HG03571 (cell line): ENCODE data around the gene NTM.

ENCODE experiments used
- ATAC-seq: cut with Tn5 transposase; IDR thresholded peaks from one replicate; pipeline ENCODE4 v1.9.1; 2021; ENCODE audit not compliant: unreplicated experiment

NTM gene

DNA sequence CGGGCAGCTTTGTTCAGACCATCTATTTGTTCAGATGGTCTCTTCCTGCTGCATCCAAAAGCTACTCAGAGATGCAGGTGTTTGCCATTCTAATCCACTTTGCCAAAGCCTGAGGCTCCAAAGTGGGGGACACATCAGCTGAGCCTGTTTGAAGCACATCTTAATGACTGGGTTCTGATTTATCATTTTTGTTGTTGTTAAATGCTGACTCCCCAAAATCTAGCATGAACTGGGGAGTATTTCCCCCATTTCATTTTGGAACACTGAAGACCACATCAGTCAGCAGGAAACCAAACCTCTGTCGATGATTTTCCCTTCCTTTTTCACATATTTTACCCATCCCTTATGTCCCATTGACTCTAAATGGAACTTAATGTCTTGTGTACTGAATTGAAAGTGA, 262.6 kb downstream of the NTM start:
- ATAC-seq: no peak

DNA sequence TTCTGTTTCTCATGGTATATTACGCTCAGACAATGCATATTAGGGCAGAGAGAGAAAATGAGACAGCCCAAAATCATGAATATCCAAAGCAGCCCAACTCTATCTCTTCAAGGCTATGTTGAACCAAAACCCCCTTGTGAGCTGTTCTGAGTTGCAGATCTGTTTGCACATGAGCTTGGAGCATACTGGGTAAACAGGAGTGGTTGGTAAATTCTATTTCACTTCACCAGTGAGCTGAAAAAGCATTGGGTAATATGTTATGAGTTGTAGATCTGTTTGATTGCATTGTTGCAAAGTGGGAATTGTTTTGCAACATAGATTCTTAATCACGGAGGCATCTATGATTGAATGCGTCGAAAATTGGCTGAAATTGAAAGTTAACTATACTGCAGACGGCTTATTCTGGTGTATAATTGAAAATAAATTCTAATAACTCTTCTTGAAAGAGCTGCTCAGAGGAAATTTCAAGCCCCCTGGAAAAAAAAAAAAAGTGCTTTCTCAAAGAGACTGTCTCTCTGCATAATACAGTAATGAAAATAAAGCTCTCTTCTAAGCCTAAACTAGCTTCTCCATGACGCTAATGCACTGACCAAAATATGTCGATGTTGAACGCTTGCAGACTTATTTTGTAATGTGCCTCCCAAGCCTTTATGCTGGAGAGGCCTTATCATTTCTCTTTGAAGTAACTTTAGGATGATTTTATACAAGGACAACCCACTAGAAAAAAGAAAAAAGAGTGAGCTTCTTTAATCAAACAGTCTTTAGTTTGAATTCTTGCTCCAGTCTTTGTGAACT, 263.7 kb downstream of the NTM start:
- no peak for ATAC-seq

DNA sequence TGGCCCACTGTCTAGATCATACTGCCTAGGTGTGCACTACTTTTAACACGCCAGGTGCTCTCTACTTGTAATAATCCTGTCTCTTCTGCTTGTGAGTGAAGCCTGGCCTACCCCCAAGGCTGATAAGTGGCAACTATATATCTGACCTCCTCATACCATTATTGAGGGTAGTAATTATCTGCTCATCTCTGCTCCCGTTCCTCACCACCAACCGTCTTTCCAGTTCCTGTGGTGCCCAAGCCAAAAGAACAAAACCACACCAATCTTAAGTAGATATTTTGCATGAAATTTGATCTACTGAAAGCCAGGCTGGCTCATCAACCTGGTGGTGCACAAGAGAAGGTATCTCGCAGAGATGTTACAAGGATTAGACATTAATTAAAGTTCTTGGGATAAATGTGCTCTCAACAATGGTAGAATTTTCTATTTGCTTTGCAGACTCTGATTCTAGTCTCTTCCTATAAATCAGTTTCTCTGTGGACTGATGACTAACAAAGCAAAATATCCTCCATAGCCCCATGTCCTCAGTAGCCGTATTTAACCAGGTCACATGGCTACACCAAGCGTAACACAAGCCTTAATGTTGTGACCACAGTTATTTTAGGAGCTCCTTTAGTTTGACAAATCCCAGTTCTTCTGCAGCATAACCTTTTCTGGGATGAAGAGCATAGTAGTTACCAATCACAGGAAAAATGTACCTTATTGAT, 267.2 kb downstream of the NTM start:
- ATAC-seq: no peak

DNA sequence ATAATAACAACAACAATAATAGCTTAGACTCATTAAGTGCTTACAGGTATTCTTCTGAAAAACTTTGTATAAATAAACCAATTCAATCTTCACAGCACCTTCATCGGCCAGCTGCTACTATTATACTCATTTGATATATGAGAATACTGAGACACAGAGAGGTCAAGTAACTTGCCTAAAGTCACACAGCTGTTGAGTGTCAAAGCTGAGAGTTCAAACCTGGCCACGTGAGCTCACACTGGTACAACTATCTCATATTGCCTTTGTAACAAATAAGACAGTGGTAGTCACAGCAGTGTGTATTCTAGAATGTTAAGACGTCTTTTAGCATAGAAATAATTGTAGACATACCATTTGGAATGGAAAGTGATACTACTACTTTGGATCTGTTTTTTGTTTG, 268.5 kb downstream of the NTM start:
- ATAC-seq: no peak

DNA sequence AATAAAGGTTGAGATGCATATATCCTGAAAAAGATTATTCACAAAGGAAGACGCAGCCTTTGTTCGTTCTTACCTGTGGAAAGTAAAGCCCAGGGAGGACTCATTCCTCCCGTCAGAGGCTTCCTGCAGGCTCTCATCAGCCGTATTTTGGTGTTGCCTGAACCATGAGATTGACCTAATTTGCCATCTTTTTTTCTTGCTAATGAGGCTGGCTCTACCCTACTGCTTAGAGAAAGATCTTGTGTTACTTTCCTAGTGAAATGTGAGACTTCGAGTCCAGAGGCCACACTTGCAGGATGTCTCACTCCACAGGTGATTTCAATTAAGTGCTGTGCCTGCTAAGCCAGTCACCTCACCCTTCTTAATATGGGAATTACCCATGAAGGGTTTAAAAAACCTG, 269.9 kb downstream of the NTM start:
- ATAC-seq: no peak

DNA sequence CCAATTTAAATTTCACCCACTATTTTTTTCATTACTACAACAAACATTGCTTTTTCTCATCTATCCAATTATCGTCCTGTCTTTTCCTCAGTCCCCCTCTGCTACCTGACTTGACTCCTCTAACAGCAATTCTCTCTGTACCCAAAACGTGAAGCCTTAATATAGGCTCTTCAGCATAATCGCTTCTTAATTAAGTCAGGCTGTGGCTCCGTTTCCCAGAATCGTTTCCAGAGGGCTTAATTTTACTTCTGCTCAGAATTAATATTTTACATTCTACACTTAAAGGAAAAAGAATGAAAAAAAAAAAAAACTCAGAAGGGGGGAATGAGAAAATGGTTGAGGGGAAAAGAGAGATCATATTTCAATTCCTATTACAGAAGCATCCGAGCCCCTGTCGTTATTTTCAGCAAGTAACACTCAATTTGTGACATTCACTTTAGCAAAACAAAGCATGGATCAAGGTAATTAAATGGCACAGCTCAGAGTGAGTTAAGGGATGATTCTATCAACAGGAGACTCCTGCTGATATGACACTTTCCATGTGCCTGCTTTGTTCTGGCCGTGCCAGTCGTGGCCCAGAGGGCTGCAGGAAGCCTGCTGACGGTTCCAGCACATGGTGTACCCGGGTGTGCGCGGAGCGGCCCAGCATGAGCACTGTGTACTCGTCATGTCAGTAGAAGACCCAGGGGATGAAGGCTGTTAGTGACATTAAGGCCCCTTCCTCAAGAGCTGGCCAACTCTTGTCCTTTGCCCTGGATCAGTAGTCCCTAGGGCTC, 272.5 kb downstream of the NTM start:
- ATAC-seq: no peak

DNA sequence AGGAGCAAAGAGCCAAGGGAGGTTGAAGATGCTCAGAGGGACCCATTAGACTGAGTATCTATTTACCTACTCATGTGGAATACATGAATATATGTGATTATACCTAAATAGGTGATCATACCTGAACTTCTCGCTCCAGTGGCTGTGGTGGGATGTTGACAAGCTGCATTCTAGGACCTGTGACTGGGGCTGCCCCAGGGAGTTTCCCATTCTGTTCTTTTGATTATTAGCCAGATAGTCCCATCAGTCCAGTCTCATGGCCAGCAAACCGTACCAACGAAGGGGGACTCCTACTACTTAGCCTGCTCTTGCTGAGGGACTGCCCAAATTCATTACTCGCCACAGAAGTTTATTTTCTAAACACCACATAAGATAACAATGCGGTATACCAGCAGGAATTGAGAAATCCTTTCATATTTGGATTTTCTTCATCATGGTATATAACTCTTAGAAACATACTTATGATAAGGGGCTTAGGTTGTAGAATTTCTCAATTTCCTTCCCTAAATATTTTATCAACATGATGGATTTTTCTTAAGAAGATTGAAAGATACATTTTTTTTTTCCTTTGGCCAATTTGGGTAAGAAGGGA, 273.9 kb downstream of the NTM start:
- no peak for ATAC-seq

DNA sequence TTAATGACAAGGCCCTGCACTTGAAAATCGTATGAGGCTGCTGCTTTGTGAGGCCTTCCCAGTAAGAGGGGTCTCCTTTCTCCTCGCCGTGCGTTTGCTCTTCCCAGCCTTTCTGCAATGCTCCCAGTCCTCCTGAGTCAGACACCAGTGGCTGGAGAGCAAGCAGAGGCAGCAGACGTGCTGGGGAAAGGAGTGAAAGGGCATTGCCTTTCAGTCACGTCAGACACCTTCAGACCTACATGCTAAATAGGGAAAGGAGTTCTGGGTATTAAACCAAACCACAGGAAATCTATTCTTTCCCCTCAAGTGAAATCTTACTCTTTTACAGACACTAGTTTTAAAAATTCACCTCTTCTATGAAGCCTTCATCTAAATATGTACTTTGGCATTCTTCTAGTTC, 274.8 kb downstream of the NTM start:
- no peak for ATAC-seq

DNA sequence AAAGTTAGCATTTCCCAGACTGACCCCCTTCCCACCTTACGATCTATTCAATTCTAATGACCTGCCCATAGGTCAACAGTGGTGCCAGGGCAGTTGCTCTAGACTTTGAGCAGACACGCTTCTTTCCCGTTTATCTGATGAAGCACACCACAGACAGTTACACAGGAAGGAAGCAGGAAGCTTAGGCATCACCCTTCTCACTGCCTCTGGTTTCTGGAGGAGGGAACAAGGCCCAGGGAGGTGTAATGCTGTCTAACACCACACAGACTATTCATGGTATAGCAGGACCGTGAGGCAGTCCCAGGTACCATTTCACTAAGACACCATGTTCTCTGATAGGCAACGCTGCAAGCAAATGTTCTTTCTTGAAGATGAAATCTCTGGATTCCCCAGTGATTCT, 279.4 kb downstream of the NTM start:
- ATAC-seq: no peak

DNA sequence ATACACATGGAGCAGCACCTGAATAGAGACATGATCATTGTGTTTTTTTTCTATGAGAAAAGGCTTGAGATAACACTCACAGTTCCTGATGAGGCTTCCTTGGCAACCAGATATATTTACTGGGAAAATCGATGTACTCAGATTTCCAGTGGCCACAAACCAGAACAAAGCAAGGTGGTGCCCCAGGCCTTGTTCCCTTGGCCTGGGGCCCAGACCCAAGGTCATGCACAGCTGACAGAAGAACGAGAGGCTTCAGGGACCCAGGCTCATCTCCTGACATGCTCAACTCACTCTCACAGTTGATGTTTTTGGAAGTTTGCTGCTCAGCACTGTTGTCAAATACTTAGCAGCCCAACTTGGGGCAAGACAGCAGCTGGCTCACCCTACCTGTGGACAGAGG, 281.8 kb downstream of the NTM start:
- ATAC-seq: no peak

DNA sequence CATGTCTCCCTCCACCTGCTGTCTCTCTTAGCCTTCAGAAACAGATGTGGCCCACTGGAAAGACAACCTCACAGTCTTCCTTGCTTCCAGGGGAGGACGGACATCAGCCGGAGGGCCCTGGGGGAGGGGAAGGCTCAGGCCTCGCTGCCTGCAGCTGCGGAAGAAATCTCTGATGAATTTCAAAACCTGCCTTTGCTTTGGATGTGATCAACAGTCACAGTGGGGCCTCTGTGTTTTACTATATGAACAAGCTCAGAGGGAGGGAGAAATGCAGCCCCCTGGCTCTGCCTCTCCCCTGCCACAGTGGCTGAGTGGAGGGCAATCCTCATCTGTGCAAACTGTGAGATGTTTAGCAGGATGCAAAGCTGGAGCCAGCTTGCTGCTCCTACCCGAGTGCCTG, 282.8 kb downstream of the NTM start:
- no peak for ATAC-seq

DNA sequence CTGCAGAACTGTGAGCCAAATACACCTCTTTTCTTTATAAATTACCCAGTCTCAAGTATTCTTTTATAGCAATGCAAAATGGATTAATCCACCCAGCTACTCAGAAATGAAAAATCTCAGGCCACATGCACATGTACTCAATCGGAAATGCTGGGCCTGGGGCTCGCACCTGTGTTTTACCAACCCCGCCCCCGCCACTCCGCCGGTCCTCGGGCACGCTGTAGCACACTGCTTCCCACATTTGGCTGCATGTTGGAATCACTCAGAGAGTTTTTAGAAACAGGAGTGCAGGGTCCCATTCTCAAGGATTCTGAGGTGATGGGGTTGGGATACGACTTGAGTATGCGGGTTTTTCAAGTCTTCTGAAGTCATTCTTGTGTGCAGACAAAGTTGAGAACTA, 284.4 kb downstream of the NTM start:
- ATAC-seq: no peak

DNA sequence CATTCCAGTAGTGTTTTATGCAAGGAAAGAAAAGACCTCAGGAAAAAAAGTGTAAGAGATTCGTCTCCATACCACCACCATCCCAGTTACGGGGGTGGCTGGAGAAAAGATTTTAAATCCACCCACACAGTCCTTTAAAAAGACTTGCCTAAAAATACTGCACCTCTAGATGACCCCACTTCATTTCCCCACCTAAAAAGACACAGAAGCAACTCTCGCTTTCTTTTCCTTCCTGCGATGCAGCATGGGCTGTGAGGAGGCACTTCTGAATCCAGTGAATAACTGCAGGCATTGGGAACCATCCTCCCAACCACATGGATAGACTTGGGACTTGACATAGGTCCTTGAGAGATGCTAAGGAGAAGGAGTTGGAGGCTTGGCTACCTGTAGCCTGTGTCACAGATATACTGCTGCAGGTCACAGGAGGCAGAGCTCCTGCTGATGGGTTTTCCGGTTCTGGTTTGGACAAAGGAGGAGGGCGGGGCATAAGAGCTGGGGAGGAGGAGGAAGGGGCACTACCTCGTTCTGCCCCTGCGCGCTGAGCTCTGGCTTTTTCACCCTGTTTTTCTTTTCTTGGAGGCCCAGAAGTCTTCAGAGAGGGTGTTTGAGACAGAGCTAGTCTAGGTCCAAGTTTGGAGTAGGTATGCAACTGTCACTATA, 285.9 kb downstream of the NTM start:
- no peak for ATAC-seq

DNA sequence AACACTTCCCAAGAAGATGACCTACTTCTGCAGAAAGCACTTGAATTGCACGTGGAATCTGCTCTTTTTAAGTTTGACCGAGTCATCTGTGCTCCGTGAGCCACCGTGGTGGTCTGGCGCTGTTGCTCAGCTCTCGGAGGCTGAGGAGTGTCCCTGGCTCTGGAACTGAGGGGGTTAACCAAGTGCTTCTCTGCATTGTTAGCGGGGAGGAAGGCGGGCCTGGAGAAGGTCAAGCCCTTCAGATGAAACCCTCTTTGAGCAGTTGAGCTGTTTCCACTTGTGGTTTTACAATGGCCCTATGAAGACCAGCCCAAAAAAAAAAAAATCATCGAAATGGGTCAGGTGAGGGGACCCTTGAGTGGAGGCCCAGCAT, 286.4 kb downstream of the NTM start:
- no peak for ATAC-seq

DNA sequence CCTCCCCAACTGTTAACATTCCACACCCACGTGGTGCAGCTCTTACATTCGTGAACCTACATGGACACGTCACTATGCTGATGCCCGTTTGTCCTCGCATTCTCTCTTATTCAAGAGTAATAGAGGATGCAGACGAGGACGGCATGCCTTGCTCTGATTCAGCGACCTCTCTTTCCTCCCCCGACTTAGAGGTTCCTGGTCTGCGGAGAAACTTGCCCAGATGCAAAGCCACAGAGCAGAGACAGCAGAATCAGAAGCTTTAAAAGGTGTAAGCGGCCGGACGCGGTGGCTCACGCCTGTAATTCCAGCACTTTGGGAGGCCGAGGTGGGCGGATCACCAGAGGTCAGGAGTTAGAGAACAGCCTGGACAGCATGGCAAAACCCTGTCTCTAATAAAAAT, 288.0 kb downstream of the NTM start:
- no peak for ATAC-seq

DNA sequence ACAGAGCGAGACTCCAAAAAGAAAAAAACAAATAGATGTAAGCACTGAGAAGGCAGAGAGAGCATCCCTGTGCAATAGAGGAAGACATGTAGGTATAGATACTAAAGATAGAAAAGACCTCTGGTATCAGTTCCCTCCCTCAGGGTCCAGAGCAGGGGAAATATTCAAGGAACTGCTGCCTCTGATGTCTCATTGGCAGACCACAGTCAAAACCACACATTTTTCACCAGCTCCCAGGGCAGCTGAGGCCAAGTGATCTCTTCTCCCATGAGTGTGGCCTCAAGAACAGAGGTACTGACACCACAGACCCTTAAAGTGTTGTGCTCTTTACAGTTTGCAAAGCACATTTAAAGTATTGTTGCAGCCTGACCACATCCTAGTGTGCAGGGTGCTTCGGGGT, 288.5 kb downstream of the NTM start:
- no peak for ATAC-seq

DNA sequence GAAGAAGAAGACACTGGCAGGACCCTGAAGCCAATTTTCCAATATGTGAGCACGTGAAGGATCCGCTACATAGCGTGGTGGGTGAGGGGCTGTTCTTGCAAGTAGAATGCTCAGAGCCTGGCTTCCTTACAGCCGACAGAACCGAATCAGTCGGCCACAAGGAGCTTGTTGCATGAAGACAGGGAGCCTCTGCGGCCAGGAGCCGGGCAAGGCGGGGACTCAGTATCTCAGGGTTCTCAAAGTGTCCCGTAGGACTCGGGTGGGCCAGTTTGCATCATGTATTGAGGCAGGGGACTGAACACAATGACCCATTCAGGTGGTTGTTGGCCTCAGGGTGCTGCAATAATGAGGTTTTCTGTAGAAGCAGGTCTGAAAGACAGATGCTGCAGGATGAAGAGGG, 289.5 kb downstream of the NTM start:
- ATAC-seq: no peak

DNA sequence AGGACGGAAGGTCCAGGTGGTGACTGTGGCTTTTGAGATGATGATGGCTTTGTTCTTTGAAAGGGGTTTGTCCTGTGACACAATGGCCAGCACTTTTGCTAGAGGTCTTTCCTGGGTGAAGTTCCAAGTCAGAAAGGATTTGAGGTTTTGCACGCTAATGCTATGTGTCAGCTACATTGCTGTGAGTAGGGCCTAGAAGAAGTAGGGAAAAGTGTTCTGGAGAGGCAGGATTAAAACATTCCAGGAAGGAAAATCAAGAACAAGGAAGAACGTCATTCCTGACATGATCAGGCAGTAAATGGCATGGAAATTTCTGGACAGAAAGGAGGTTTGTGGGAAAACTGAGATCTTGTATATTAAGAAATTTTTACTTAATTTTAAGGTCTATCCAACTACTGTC, 290.7 kb downstream of the NTM start:
- no peak for ATAC-seq

DNA sequence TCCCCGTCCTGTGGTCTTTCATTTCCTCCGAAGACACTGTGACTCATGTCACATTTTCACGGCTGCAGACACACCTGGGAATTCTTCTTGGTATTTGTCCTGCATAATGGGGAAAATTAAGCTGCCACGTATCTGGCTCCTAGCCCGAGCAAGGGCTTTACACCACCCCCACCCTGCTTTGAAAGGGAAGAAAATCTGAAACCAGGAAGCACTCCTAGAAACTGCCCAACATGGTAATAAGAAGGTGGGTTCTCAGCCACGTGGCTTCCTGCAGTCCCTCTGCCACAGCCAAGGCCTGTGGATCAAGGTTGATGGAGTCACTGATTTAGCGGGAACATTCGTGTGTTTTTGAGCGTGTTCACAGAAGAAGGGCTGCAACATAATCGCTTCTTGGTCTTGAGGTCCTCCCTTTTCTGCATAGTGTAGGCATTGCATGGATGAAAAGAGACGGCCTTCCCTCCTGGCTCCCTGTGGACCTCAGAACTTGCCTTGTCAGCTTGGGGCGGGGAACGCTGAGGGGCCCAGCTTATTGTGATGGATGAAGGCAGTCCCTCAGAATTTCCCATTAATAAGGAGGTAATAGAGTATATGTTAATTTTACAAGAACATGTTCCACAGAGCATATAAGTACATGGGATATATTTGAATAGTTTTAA, 292.0 kb downstream of the NTM start:
- ATAC-seq: no peak

DNA sequence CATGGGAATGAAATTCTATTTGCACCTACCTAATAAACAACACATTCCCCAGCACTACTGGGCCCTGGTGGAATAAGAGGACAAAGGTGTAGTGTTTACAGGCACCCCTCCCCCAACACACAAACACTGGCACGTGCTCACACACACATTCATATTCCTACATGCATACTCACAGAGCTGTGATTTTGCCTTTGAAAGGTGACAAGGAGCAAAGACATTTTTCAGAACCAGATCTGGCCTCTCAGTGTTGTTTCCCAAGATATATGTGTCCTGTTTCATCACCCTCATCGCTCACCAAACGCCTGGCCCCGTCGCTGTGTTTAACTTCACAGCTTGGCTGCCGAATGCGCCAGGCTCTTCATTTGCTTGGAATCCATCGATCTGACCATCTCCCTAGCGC, 292.6 kb downstream of the NTM start:
- no peak for ATAC-seq
